Spleen (tissue), 7 donors: ENCODE data around the gene CFI.
A peak's percentile ranks its signal among the peaks of the same experiment; 100 is the strongest.

Experiments used
- CTCF ChIP-seq, 11 experiments: fragments of 200-600 bp in 7 of 11; fragments of 450-650 bp in 4 of 11; sonication (generic) in 4 of 11; IDR thresholded peaks in 8 of 11; conservative IDR thresholded peaks in 3 of 11; 1 replicate in 7 of 11; 2 replicates in 4 of 11; pipeline versions ENCODE4 v1.4.0 to v1.8.0; 2016 to 2021; ENCODE audit warnings: antibody characterized with exemption in 11 of 11, inconsistent platforms in 4 of 11, mild to moderate bottlenecking in 1 of 11
- POLR2A ChIP-seq, 3 donors: fragments of 450-650 bp; IDR thresholded peaks; one replicate each; pipeline ENCODE4 v1.5.1; 2017; ENCODE audit warnings: antibody characterized with exemption in 3 of 3, mild to moderate bottlenecking in 1 of 3
- POLR2AphosphoS5 ChIP-seq, 3 donors: sonication (generic); formaldehyde crosslinking; IDR thresholded peaks; one replicate each; pipeline ENCODE4 v1.5.1; 2017; ENCODE audit warnings: antibody characterized with exemption in 3 of 3
- donor health status: DM: no; HTN: no; CAD: no; lungs with moderate emphysema.
- donor health status: DM: no; HTN: no; CAD: no.
- donor health status: DM: no; HTN: no; CAD: no.

GRCh38 chr4:109729718-109730618 lies 71.8 kb downstream of the CFI start, which contains the start of gene PLA2G12A:
- TF ChIP-seq CTCF (IDR thresholded peaks at IDR 0.05 in 8 of 11, conservative IDR thresholded peaks at IDR 0.05 in 3 of 11) (no peak), POLR2AphosphoS5 (IDR thresholded peaks at IDR 0.05) (peak; percentile 88 to 91 (median 88)), POLR2A (IDR thresholded peaks at IDR 0.05) (peak in 2 of 3 donors; percentile 31 to 39)
